Activated CD8-positive, alpha-beta T cell treated with anti-CD3 and anti-CD28 coated beads for 36 hours (primary cell): ENCODE results near the gene SEPTIN5. TPM values are rescaled to one million over a fixed set of nuclear protein-coding genes. Genes with fewer than 3 reads are reported as not detected.

Source experiments
- ATAC-seq: fragments of 200-7000 bp; cut with Tn5 transposase; one replicate; pipeline ENCODE4 v1.10.0; 2021; ENCODE audit warnings: mild to moderate bottlenecking, moderate library complexity
- CTCF ChIA-PET: fragments of 350-600 bp; sonication (Branson Sonifier 250); formaldehyde crosslinking; loops from one replicate; lab custom pipeline; 2021; ENCODE audit warnings: antibody characterized with exemption; lab: Charles Lee
- POLR2A ChIA-PET: fragments of 350-600 bp; sonication (Branson Sonifier 250); formaldehyde crosslinking; loops from one replicate; lab custom pipeline; 2021; ENCODE audit warnings: antibody characterized with exemption; lab: Charles Lee
- DNase-seq: peaks from one replicate; pipeline ENCODE4 v3.0.0-alpha.2; 2020
- H3K27ac Mint-ChIP-seq: one replicate; pipeline ENCODE4 v1.8.0; 2021; ENCODE audit warnings: mild to moderate bottlenecking, mixed read lengths
- H3K27me3 Mint-ChIP-seq: one replicate; pipeline ENCODE4 v1.8.0; 2021; ENCODE audit warnings: mixed read lengths
- H3K36me3 Mint-ChIP-seq: one replicate; pipeline ENCODE4 v1.8.0; 2021; ENCODE audit warnings: low read depth, mixed read lengths
- H3K4me1 Mint-ChIP-seq: one replicate; pipeline ENCODE4 v1.8.0; 2021; ENCODE audit warnings: low read depth, mixed read lengths
- H3K4me3 Mint-ChIP-seq: one replicate; pipeline ENCODE4 v1.8.0; 2021; ENCODE audit warnings: mild to moderate bottlenecking, moderate library complexity, mixed read lengths
- H3K9me3 Mint-ChIP-seq: one replicate; pipeline ENCODE4 v1.8.0; 2021; ENCODE audit warnings: mixed read lengths
- CTCF ChIP-seq: fragments of 200-600 bp; IDR thresholded peaks from one replicate; pipeline ENCODE4 v1.8.0; 2022; ENCODE audit warnings: antibody characterized with exemption, mild to moderate bottlenecking
- intact Hi-C: fragments of 100-400 bp; cut with micrococcal nuclease; formaldehyde crosslinking; loops from one replicate; pipeline ENCODE4 v1.10.0; 2022
- total RNA-seq, 2 experiments: library from RNA; stranded (reverse); gene quantifications; one replicate each; pipeline ENCODE4 v1.2.3, GENCODE V29; 2021

Gene SEPTIN5
- total RNA-seq, 2 experiments from 2014 or later: 1.3 to 1.5 TPM

DNA sequence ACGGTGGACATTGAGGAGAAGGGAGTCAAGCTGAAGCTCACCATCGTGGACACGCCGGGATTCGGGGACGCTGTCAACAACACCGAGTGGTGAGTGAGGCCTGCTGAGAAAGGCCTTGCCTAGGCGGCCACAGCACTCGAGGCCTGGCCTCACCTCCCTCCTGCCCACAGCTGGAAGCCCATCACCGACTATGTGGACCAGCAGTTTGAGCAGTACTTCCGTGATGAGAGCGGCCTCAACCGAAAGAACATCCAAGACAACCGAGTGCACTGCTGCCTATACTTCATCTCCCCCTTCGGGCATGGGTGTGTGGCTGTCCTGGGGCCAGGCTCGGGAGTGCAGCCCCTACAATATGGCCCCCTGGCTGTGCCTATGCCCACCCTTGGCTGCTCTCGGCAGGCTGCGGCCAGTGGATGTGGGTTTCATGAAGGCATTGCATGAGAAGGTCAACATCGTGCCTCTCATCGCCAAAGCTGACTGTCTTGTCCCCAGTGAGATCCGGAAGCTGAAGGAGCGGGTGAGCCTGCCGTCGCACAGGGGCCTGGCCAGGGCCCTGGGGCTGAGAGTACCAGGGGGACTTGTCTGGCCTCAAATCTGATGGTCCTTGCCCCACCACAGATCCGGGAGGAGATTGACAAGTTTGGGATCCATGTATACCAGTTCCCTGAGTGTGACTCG is 6.0 kb downstream of the SEPTIN5 start:
- Mint-ChIP-seq H3K4me3 (no peak overlapping the region), H3K4me1 (peaks cover 13% of the 10 kb centered on the region), H3K27ac (no peak overlapping the region), H3K27me3 (peaks cover 33% of the 10 kb centered on the region), H3K36me3 (no peaks in the 10 kb centered on the region), H3K9me3 (no peaks in the 10 kb centered on the region)
- POLR2A ChIA-PET: interaction anchor here (1.5 kb wide), 1 partner anchor 10 kb away, joined by 5 read pairs; no protein-coding TSS in a partner anchor
- no peak for TF ChIP-seq CTCF
- intact Hi-C loops: no loop called here
- DNase-seq (no peak), ATAC-seq (no peak)
- CTCF ChIA-PET: interaction anchor here (1.0 to 3.1 kb wide), 3 partner anchors 10 to 190 kb away, joined by 3 to 20 read pairs (median 5); no protein-coding TSS in a partner anchor

- POLR2A ChIA-PET: no interaction called here
- no peak for ATAC-seq
- CTCF ChIA-PET: interaction anchor here (1.2 to 3.1 kb wide), 2 partner anchors 10 to 171 kb away, joined by 3 to 20 read pairs; no protein-coding TSS in a partner anchor
- H3K27me3 Mint-ChIP-seq: peaks cover 35% of the 10 kb centered on the region
- no peak overlapping the region for H3K4me3 Mint-ChIP-seq
- H3K27ac Mint-ChIP-seq: no peak overlapping the region
- intact Hi-C loops: no loop called here
- DNase-seq: no peak
- peaks cover 13% of the 10 kb centered on the region for H3K4me1 Mint-ChIP-seq
- TF ChIP-seq CTCF: no peak
- no peaks in the 10 kb centered on the region for H3K9me3 Mint-ChIP-seq
- no peaks in the 10 kb centered on the region for H3K36me3 Mint-ChIP-seq
These were observed 6.7 kb downstream of the SEPTIN5 start for GRCh38 chr22:19720999-19721329.

DNA sequence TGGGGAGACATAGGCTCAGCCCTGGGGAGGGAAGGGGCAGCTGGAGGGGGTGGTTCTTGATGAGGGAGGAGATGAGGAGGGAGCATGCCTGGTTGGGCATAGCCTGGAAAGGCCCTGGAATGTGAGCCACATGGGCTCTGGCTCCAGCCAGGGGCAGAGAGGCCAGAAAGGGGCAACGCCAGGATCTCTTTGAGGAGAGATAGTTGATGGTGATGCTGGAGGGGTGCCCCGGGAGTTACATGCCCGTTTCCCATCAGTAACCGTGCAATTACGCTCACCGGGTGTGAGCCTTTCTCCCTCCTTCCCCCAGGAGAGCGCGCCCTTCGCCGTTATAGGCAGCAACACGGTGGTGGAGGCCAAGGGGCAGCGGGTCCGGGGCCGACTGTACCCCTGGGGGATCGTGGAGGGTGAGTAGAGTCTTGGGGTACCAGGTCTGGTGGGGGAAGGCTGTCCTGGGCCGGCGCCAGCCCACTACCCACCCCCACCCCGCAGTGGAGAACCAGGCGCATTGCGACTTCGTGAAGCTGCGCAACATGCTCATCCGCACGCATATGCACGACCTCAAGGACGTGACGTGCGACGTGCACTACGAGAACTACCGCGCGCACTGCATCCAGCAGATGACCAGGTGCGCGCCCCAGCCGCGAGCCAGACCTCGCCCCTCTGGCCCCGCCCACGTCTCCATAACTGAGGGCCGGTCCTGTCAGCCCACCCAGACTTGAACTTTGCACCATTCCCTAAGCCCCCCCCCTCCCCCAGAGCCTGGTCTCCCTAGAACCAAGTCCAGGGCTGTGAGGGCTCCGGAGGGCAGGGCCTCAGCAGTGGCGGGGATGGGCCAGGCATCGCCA is 7.3 kb downstream of the SEPTIN5 start:
- ChIA-PET POLR2A (no interaction called here), CTCF (interaction anchor here (1.2 kb wide), 1 partner anchor 171 kb away, joined by 3 read pairs; no protein-coding TSS in a partner anchor)
- Mint-ChIP-seq H3K4me1 (peaks cover 13% of the 10 kb centered on the region), H3K27me3 (peaks cover 33% of the 10 kb centered on the region), H3K36me3 (no peaks in the 10 kb centered on the region), H3K27ac (no peak overlapping the region), H3K4me3 (no peak overlapping the region), H3K9me3 (no peaks in the 10 kb centered on the region)
- intact Hi-C loops: no loop called here
- DNase-seq: no peak
- TF ChIP-seq CTCF: no peak
- ATAC-seq: no peak

- H3K36me3 Mint-ChIP-seq: no peaks in the 10 kb centered on the region
- H3K27me3 Mint-ChIP-seq: peaks cover 33% of the 10 kb centered on the region
- intact Hi-C loops: no loop called here
- no peaks in the 10 kb centered on the region for H3K9me3 Mint-ChIP-seq
- no peak for TF ChIP-seq CTCF
- no peak overlapping the region for H3K4me3 Mint-ChIP-seq
- POLR2A ChIA-PET: no interaction called here
- ATAC-seq (no peak), DNase-seq (no peak)
- CTCF ChIA-PET: no interaction called here
- peaks cover 13% of the 10 kb centered on the region for H3K4me1 Mint-ChIP-seq
- H3K27ac Mint-ChIP-seq: no peak overlapping the region
These were observed 8.1 kb downstream of the SEPTIN5 start for GRCh38 chr22:19722178-19722981.
